Adrenal gland (tissue), 12 donors: ENCODE measurements around the gene FAIM. TPM values are rescaled to one million over a fixed set of nuclear protein-coding genes. Genes with fewer than 3 reads are reported as not detected.

Source experiments
- DNase-seq, 7 donors: peaks; one replicate each; pipeline ENCODE4 v3.0.0-alpha.2; 2019 to 2020
- H3K27ac ChIP-seq, 5 donors: fragments of 200-600 bp; sonication (generic) in 4 of 5; 1 replicate in 3 of 5; 2 replicates in 2 of 5; pipeline versions ENCODE4 v1.5.1 to v1.8.0; 2016 to 2020; ENCODE audit warnings: mild to moderate bottlenecking in 1 of 5
- H3K27me3 ChIP-seq: fragments of 200-600 bp; 2 replicates; pipeline ENCODE4 v1.8.0; 2021
- H3K36me3 ChIP-seq, 2 donors: fragments of 200-600 bp; replicated peaks in 1 of 2; 1 replicate in 1 of 2; 2 replicates in 1 of 2; pipeline versions ENCODE4 v1.5.1 to v1.8.0; 2018 to 2022
- H3K4me1 ChIP-seq, 2 donors: fragments of 200-600 bp; replicated peaks in 1 of 2; 1 replicate in 1 of 2; 2 replicates in 1 of 2; pipeline versions ENCODE4 v1.5.1 to v1.8.0; 2018 to 2021
- H3K4me3 ChIP-seq, 4 donors: fragments of 200-600 bp; sonication (generic) in 3 of 4; one replicate each; pipeline ENCODE4 v1.5.1; 2016 to 2018
- H3K9me3 ChIP-seq, 3 donors: fragments of 200-600 bp; sonication (generic) in 1 of 3; replicated peaks in 1 of 3; 1 replicate in 2 of 3; 2 replicates in 1 of 3; pipeline versions ENCODE4 v1.5.1 to v1.8.0; 2016 to 2021
- CTCF ChIP-seq, 6 experiments: fragments of 450-650 bp in 4 of 6; fragments of 200-600 bp in 2 of 6; sonication (generic) in 1 of 6; IDR thresholded peaks; 1 replicate in 5 of 6; 2 replicates in 1 of 6; pipeline versions ENCODE4 v1.5.1 to v1.8.0; 2016 to 2021; ENCODE audit warnings: antibody characterized with exemption in 6 of 6, mild to moderate bottlenecking in 2 of 6, moderate library complexity in 1 of 6
- POLR2A ChIP-seq, 2 donors: fragments of 450-650 bp; IDR thresholded peaks; one replicate each; pipeline ENCODE4 v1.6.1; 2017; ENCODE audit warnings: antibody characterized with exemption in 2 of 2, mild to moderate bottlenecking in 2 of 2, moderate library complexity in 1 of 2
- WGBS, 4 donors: extraction: QIAGEN DNeasy Blood & Tissue Kit in 2 of 4; methylation state at CpG; one replicate each; pipeline versions ENCODE4 v1.1.5 to v1.1.7; 2013 to 2017; 5-methylcytosine and 5-hydroxymethylcytosine counted together
- intact Hi-C, 2 donors: fragments of 100-400 bp; cut with DNase I; formaldehyde crosslinking; loops; one replicate each; pipeline versions ENCODE4 v1.14.1 to v1.15.0; 2022 to 2023
- polyA plus RNA-seq, 3 donors: library from polyadenylated mRNA; stranded (reverse); fragments of 200-250 nt in 2 of 3; fragments of 350-450 nt in 1 of 3; fragmentation: Illumina TruSeq in 1 of 3; extraction: RNeasy Lipid Tissue Mini Kit (QIAGEN cat#74804) in 1 of 3; gene quantifications; one replicate each; pipeline ENCODE4 v1.2.3, GENCODE V29; 2013 to 2014
- total RNA-seq, 9 donors: library from RNA; depleted of rRNA in 4 of 9; stranded (reverse); fragments of >200 nt in 4 of 9; fragments of 120-200 nt in 1 of 9; fragmentation: NEBNext Ultra II Directional in 1 of 9; extraction: Animal tissue kit (Norgen Biotek cat#: 25700) in 1 of 9; gene quantifications; one replicate each; pipeline versions ENCODE4 v1.1.0 to v1.2.4, GENCODE V29; 2013 to 2023
- donor health status: healthy with polysubstance abuse.
- donor health status: Bipolar disorder and iron deficiency.
- donor health status: DM: yes; HTN: yes; CAD: no.
- donor health status: DM: no; HTN: no; CAD: no.
- donor health status: DM: no; HTN: no; CAD: no.
- donor health status: DM: yes; HTN: yes; CAD: no.

FAIM gene
- total and polyA plus RNA-seq, 12 donors: 5.5 to 26.5 (median 9.6) TPM

- H3K27ac ChIP-seq: no peak overlapping the region
- H3K4me1 ChIP-seq: no peaks in the 10 kb centered on the region
- TF ChIP-seq CTCF (IDR thresholded peaks at IDR 0.05): no peak
- intact Hi-C loops: no loop called here
- no peaks in the 10 kb centered on the region for H3K27me3 ChIP-seq
- no peaks in the 10 kb centered on the region for H3K9me3 ChIP-seq
- no peak overlapping the region for H3K4me3 ChIP-seq
- H3K36me3 ChIP-seq: peaks cover 0 to 20% of the 10 kb centered on the region in 2 donors
- peak in 2 of 7 donors; percentile 6 to 13 for DNase-seq
These were observed 45.0 kb downstream of the FAIM start for GRCh38 chr3:138653567-138653966.

GRCh38 chr3:138657508-138657907 is 48.9 kb downstream of the FAIM start:
- H3K27me3 ChIP-seq: no peaks in the 10 kb centered on the region
- H3K36me3 ChIP-seq: peaks cover 0 to 10% of the 10 kb centered on the region in 2 donors
- no peak overlapping the region for H3K27ac ChIP-seq
- TF ChIP-seq POLR2A (IDR thresholded peaks at IDR 0.05): no peak
- no peak for TF ChIP-seq CTCF (IDR thresholded peaks at IDR 0.05)
- no peak overlapping the region for H3K4me3 ChIP-seq
- intact Hi-C loops: no loop called here
- no peak for DNase-seq
- WGBS, 4 donors: 67 to 90% (median 74%) methylated on average over 2 of the region's 2 CpGs
- no peaks in the 10 kb centered on the region for H3K9me3 ChIP-seq
- no peaks in the 10 kb centered on the region for H3K4me1 ChIP-seq

- H3K27me3 ChIP-seq: no peaks in the 10 kb centered on the region
- intact Hi-C loops: no loop called here
- no peaks in the 10 kb centered on the region for H3K4me1 ChIP-seq
- 65 to 92% (median 73%) methylated on average over 1 of the region's 1 CpG for WGBS, 4 donors
- H3K36me3 ChIP-seq: no peaks in the 10 kb centered on the region
- DNase-seq: no peak
- H3K4me3 ChIP-seq: no peak overlapping the region
- no peak overlapping the region for H3K27ac ChIP-seq
- TF ChIP-seq POLR2A (IDR thresholded peaks at IDR 0.05): no peak
- no peaks in the 10 kb centered on the region for H3K9me3 ChIP-seq
These were observed 59.5 kb downstream of the FAIM start for GRCh38 chr3:138668107-138668506.

GRCh38 chr3:138670407-138670806 is 61.8 kb downstream of the FAIM start:
- TF ChIP-seq POLR2A (IDR thresholded peaks at IDR 0.05) (no peak), CTCF (IDR thresholded peaks at IDR 0.05) (no peak)
- H3K27me3 ChIP-seq: no peaks in the 10 kb centered on the region
- DNase-seq: no peak
- H3K4me1 ChIP-seq: no peaks in the 10 kb centered on the region
- no peak overlapping the region for H3K4me3 ChIP-seq
- intact Hi-C loops: no loop called here
- peaks cover 0 to 6% (median 0%) of the 10 kb centered on the region in 3 donors for H3K9me3 ChIP-seq
- H3K27ac ChIP-seq: no peak overlapping the region
- no peaks in the 10 kb centered on the region for H3K36me3 ChIP-seq

- Histone ChIP-seq H3K27ac (no peak overlapping the region), H3K9me3 (peaks cover 0 to 6% (median 0%) of the 10 kb centered on the region in 3 donors), H3K4me1 (no peaks in the 10 kb centered on the region), H3K36me3 (no peaks in the 10 kb centered on the region), H3K4me3 (no peak overlapping the region), H3K27me3 (no peaks in the 10 kb centered on the region)
- TF ChIP-seq CTCF (IDR thresholded peaks at IDR 0.05): no peak
- no peak for TF ChIP-seq POLR2A (IDR thresholded peaks at IDR 0.05)
- 61 to 72% (median 71%) methylated on average over 4 of the region's 4 CpGs for WGBS, 4 donors
- intact Hi-C loops: no loop called here
- peak in 1 of 7 donors; percentile 19 for DNase-seq
These were observed 65.3 kb downstream of the FAIM start for GRCh38 chr3:138673641-138674530.
